Stomach (tissue), 9 donors: ENCODE results near the gene PTPN7. TPM values are rescaled to one million over a fixed set of nuclear protein-coding genes. Genes with fewer than 3 reads are reported as not detected.

ENCODE experiments used
- DNase-seq, 2 donors: peaks; one replicate each; pipeline versions ENCODE4 v3.0.0 to v3.0.0-alpha.2; 2013 to 2019
- H3K27ac ChIP-seq, 5 donors: fragments of 200-600 bp in 4 of 5; sonication (generic) in 4 of 5; one replicate each; pipeline ENCODE4 v1.5.1; 2013 to 2019; ENCODE audit warnings: mild to moderate bottlenecking in 1 of 5, moderate library complexity in 1 of 5
- H3K27me3 ChIP-seq, 3 donors: fragments of 200-600 bp; sonication (generic); one replicate each; pipeline ENCODE4 v1.5.1; 2017 to 2019; ENCODE audit warnings: mixed run types in 1 of 3
- H3K36me3 ChIP-seq, 4 donors: fragments of 200-600 bp; sonication (generic); 1 replicate in 3 of 4; 2 replicates in 1 of 4; pipeline ENCODE4 v1.5.1; 2016 to 2019
- H3K4me1 ChIP-seq, 4 donors: fragments of 200-600 bp; sonication (generic); one replicate each; pipeline ENCODE4 v1.5.1; 2016 to 2019
- H3K4me3 ChIP-seq, 4 donors: fragments of 200-600 bp; sonication (generic) in 3 of 4; one replicate each; pipeline ENCODE4 v1.5.1; 2016 to 2019; ENCODE audit warnings: mild to moderate bottlenecking in 1 of 4
- H3K9me3 ChIP-seq, 4 donors: fragments of 200-600 bp; sonication (generic); one replicate each; pipeline ENCODE4 v1.5.1; 2016 to 2019
- EP300 ChIP-seq: sonication (generic); formaldehyde crosslinking; IDR thresholded peaks from one replicate; pipeline ENCODE4 v1.6.1; 2017; ENCODE audit warnings: antibody characterized with exemption
- POLR2A ChIP-seq, 4 donors: fragments of 450-650 bp; IDR thresholded peaks; one replicate each; pipeline ENCODE4 v1.6.1; 2016; ENCODE audit warnings: antibody characterized with exemption in 4 of 4, control low read depth in 2 of 4, mild to moderate bottlenecking in 1 of 4, moderate library complexity in 1 of 4
- POLR2AphosphoS5 ChIP-seq, 3 donors: sonication (generic); formaldehyde crosslinking; IDR thresholded peaks; one replicate each; pipeline ENCODE4 v1.6.1; 2016; ENCODE audit warnings: antibody characterized with exemption in 3 of 3
- WGBS, 5 donors: extraction: QIAGEN DNeasy Blood & Tissue Kit in 3 of 5; methylation state at CpG; one replicate each; pipeline versions ENCODE4 v1.1.5 to v1.1.7; 2013 to 2018; 5-methylcytosine and 5-hydroxymethylcytosine counted together
- intact Hi-C: fragments of 100-400 bp; cut with DNase I; formaldehyde crosslinking; loops from one replicate; pipeline ENCODE4 v1.15.1; 2023; ENCODE audit warnings: low total_unique reads
- polyA plus RNA-seq, 3 donors: library from polyadenylated mRNA; stranded (reverse); fragments of 200-250 nt; gene quantifications; one replicate each; pipeline ENCODE4 v1.2.3, GENCODE V29; 2013
- total RNA-seq, 5 donors: library from RNA; depleted of rRNA; stranded (reverse); fragments of >200 nt; gene quantifications; one replicate each; pipeline versions ENCODE4 v1.1.0 to v1.2.3, GENCODE V29; 2014 to 2016
- TF ChIP-seq, protein P1 (sequence below), 7 experiments: fragments of 450-650 bp in 4 of 7; fragments of 200-600 bp in 3 of 7; sonication (generic) in 3 of 7; IDR thresholded peaks; one replicate each; pipeline ENCODE4 v1.5.1; 2016 to 2019; ENCODE audit warnings: antibody characterized with exemption in 7 of 7, control low read depth in 2 of 7, mild to moderate bottlenecking in 1 of 7
- donor health status: healthy with polysubstance abuse.
- donor health status: Bipolar disorder and iron deficiency.
- donor health status: healthy.

Gene PTPN7
- total and polyA plus RNA-seq, 8 donors, result 1.8 to 16.3 (median 4.0) TPM; not detected in 1

DNA sequence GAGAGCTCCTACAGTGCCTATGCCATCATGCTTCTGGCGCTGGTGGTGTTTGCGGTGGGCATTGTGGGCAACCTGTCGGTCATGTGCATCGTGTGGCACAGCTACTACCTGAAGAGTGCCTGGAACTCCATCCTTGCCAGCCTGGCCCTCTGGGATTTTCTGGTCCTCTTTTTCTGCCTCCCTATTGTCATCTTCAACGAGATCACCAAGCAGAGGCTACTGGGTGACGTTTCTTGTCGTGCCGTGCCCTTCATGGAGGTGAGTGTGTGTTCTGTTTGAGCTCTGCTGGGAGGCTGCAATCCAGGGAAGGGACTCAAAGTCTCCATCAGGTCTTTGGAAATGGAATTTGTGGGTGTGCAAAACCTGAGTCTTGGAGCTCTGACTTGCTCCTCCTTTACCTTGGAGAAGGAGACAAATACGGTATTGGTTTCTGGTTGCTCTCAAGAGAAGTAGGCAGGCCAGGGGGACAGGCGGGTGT is 37.0 kb downstream of the PTPN7 start:
- H3K4me1 ChIP-seq, result peaks cover 0 to 15% (median 6%) of the 10 kb centered on the region in 4 donors
- no peak for DNase-seq
- H3K9me3 ChIP-seq, result no peaks in the 10 kb centered on the region
- no peak overlapping the region for H3K4me3 ChIP-seq
- no peaks in the 10 kb centered on the region for H3K27me3 ChIP-seq
- no peaks in the 10 kb centered on the region for H3K36me3 ChIP-seq
- intact Hi-C loops, result loop anchor here (5.0 to 10.0 kb wide), 2 partner anchors 121 to 219 kb away; no protein-coding TSS in a partner anchor
- TF ChIP-seq, protein P1, sequence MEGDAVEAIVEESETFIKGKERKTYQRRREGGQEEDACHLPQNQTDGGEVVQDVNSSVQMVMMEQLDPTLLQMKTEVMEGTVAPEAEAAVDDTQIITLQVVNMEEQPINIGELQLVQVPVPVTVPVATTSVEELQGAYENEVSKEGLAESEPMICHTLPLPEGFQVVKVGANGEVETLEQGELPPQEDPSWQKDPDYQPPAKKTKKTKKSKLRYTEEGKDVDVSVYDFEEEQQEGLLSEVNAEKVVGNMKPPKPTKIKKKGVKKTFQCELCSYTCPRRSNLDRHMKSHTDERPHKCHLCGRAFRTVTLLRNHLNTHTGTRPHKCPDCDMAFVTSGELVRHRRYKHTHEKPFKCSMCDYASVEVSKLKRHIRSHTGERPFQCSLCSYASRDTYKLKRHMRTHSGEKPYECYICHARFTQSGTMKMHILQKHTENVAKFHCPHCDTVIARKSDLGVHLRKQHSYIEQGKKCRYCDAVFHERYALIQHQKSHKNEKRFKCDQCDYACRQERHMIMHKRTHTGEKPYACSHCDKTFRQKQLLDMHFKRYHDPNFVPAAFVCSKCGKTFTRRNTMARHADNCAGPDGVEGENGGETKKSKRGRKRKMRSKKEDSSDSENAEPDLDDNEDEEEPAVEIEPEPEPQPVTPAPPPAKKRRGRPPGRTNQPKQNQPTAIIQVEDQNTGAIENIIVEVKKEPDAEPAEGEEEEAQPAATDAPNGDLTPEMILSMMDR (IDR thresholded peaks at IDR 0.05), result no peak
- TF ChIP-seq EP300, result no peak
- no peak for TF ChIP-seq POLR2A (IDR thresholded peaks at IDR 0.05)
- no peak overlapping the region for H3K27ac ChIP-seq
- WGBS, 5 donors, result 74 to 88% (median 82%) methylated on average over 9 to 10 of the region's 10 CpGs

GRCh38 chr1:202122639-202123335 is 37.6 kb downstream of the PTPN7 start, which contains the start of gene GPR37L1:
GPR37L1 (plus strand) TSS chr1:202122917; CDS start chr1:202122964, 47 bp downstream.
- 32 to 59% (median 39%) methylated on average over 9 to 19 of the region's 19 CpGs for WGBS, 5 donors
- intact Hi-C loops, result loop anchor here (5.0 to 10.0 kb wide), 2 partner anchors 120 to 218 kb away; no protein-coding TSS in a partner anchor
- H3K27ac ChIP-seq, result no peak within 1 kb of the TSS
- peak; percentile 77 to 79 for DNase-seq
- H3K9me3 ChIP-seq, result no peaks in the 10 kb centered on the region
- peaks cover 0 to 20% (median 8%) of the 10 kb centered on the region in 4 donors for H3K4me1 ChIP-seq
- H3K36me3 ChIP-seq, result no peaks in the 10 kb centered on the region
- H3K4me3 ChIP-seq, result no peak within 1 kb of the TSS
- H3K27me3 ChIP-seq, result no peaks in the 10 kb centered on the region
- TF ChIP-seq POLR2A (IDR thresholded peaks at IDR 0.05), result no peak
- TF ChIP-seq EP300, result no peak
- TF ChIP-seq POLR2AphosphoS5 (IDR thresholded peaks at IDR 0.05), result no peak
- TF ChIP-seq, protein P1 (IDR thresholded peaks at IDR 0.05), result peak in 5 of 7 experiments; percentile 23 to 49 (median 40)

- TF ChIP-seq, protein P1 (IDR thresholded peaks at IDR 0.05), result no peak
- no peak for TF ChIP-seq EP300
- TF ChIP-seq POLR2AphosphoS5 (IDR thresholded peaks at IDR 0.05), result no peak
- no peak for TF ChIP-seq POLR2A (IDR thresholded peaks at IDR 0.05)
- H3K27ac ChIP-seq, result no peak overlapping the region
- H3K36me3 ChIP-seq, result no peaks in the 10 kb centered on the region
- 74 to 80% (median 78%) methylated on average over 7 of the region's 7 CpGs for WGBS, 5 donors
- intact Hi-C loops, result loop anchor here (5.0 to 10.0 kb wide), 2 partner anchors 119 to 216 kb away; no protein-coding TSS in a partner anchor
- no peak overlapping the region for H3K4me3 ChIP-seq
- no peaks in the 10 kb centered on the region for H3K9me3 ChIP-seq
- H3K4me1 ChIP-seq, result peaks cover 0 to 21% (median 8%) of the 10 kb centered on the region in 4 donors
- H3K27me3 ChIP-seq, result no peaks in the 10 kb centered on the region
- no peak for DNase-seq
Measured at GRCh38 chr1:202121006-202121405, 39.4 kb downstream of the PTPN7 start.

- peak overlapping the region in 4 of 5 donors; percentile 19 to 60 (median 22) for H3K27ac ChIP-seq
- H3K36me3 ChIP-seq, result no peaks in the 10 kb centered on the region
- H3K4me1 ChIP-seq, result peaks cover 13 to 37% (median 24%) of the 10 kb centered on the region in 4 donors
- intact Hi-C loops, result no loop called here
- no peaks in the 10 kb centered on the region for H3K27me3 ChIP-seq
- no peak overlapping the region for H3K4me3 ChIP-seq
- TF ChIP-seq POLR2AphosphoS5 (IDR thresholded peaks at IDR 0.05) (no peak), EP300 (no peak), POLR2A (IDR thresholded peaks at IDR 0.05) (no peak)
- TF ChIP-seq, protein P1 (IDR thresholded peaks at IDR 0.05), result no peak
- WGBS, 5 donors, result 55 to 69% (median 59%) methylated on average over 10 of the region's 10 CpGs
- no peaks in the 10 kb centered on the region for H3K9me3 ChIP-seq
- DNase-seq, result no peak
Measured at GRCh38 chr1:202117898-202118371, 42.5 kb downstream of the PTPN7 start.
